ENCODE results near the gene LPIN1. TPM values are rescaled to one million over a fixed set of nuclear protein-coding genes. Genes with fewer than 3 reads are reported as not detected.
A peak's percentile ranks its signal among the peaks of the same experiment; 100 is the strongest.

Gene LPIN1
- total and polyA plus RNA-seq, 2 of the 13 experiments (the other 11 are each of a cell fraction or from before 2014, with no cell fraction given): 9.7 to 19.4 TPM

GRCh38 chr2:11746376-11746806, at the start of gene LPIN1 (continued):
- TF ChIP-seq HNF1B (CRISPR knock-in tag; IDR thresholded peaks at IDR 0.05): no peak
- 0 out of 2 replicates have a peak, but pooled peaks have one; percentile 51 for TF ChIP-seq HBP1 (CRISPR knock-in tag; IDR thresholded peaks at IDR 0.05; ENCODE audit: low read depth)
- TF ChIP-seq ZNF597 (CRISPR knock-in tag; IDR thresholded peaks at IDR 0.05): no peak
- TF ChIP-seq ZNF451 (CRISPR knock-in tag; IDR thresholded peaks at IDR 0.05): no peak
- peak; percentile 62; the same call in 1 of the 2 replicates for TF ChIP-seq TFDP1 (CRISPR knock-in tag; IDR thresholded peaks at IDR 0.05; ENCODE audit: borderline replicate concordance)
- TF ChIP-seq AHDC1 (CRISPR knock-in tag; IDR thresholded peaks at IDR 0.05; ENCODE audit: borderline replicate concordance): no peak
- no peak; the same call in none of the 2 replicates for TF ChIP-seq UBTF (CRISPR knock-in tag; IDR thresholded peaks at IDR 0.05)
- peak; percentile 58 for TF ChIP-seq ZFX (CRISPR knock-in tag; IDR thresholded peaks at IDR 0.05; ENCODE audit: low read depth)
- no peak for TF ChIP-seq ZNF614 (CRISPR knock-in tag; IDR thresholded peaks at IDR 0.05; ENCODE audit: borderline replicate concordance)
- no peak for TF ChIP-seq ZBTB38 (CRISPR knock-in tag; IDR thresholded peaks at IDR 0.05)
- no peak for TF ChIP-seq GPN1 (CRISPR knock-in tag; IDR thresholded peaks at IDR 0.05; ENCODE audit: borderline replicate concordance)
- no peak for TF ChIP-seq ZNF343 (CRISPR knock-in tag; IDR thresholded peaks at IDR 0.05)
- TF ChIP-seq ZNF772 (CRISPR knock-in tag; IDR thresholded peaks at IDR 0.05): no peak
